GF-D8 (cell line): Measurements from ENCODE around the gene MEIOB.
"Not testable (repeated sequence)": the region's sequence is repeated elsewhere in the genome, so short reads cannot be mapped to it uniquely, and the experiment has no call there.

Experiments used
- DNase-seq: peaks from one replicate; lab custom pipeline; 2025; lab: John Stamatoyannopoulos, UW

Gene MEIOB, protein sequence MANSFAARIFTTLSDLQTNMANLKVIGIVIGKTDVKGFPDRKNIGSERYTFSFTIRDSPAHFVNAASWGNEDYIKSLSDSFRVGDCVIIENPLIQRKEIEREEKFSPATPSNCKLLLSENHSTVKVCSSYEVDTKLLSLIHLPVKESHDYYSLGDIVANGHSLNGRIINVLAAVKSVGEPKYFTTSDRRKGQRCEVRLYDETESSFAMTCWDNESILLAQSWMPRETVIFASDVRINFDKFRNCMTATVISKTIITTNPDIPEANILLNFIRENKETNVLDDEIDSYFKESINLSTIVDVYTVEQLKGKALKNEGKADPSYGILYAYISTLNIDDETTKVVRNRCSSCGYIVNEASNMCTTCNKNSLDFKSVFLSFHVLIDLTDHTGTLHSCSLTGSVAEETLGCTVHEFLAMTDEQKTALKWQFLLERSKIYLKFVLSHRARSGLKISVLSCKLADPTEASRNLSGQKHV

GRCh38 chr16:1871974-1872635, at the start of gene MEIOB:
MEIOB (minus strand) TSS chr16:1872164; CDS start chr16:1868175, 3,989 bp downstream.
- DNase-seq = no peak

DNA sequence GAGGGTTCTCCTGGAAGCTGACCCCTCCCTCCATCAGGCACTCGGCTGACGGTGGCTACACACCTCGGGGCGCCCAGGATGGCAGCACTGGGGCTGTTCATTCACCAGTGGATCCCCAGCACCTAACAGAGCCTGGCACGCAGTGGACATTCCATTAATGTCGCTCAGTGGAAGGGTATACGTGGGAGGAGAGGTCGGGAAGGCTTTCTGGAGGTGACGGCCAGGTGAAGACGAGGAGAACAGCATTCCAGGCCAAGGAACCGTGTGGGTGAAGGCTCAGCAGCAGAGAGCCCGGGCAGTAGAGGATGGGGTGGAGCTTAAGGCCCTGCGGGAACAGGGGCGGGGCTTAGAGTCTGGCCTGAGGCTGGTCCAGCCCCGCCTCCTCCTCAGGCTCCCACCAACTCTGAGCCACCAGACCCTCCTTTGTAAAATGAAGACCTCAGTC, 48.8 kb upstream of the MEIOB start:
- DNase-seq = no peak

GRCh38 chr16:1920122-1920521, 48.2 kb upstream of the MEIOB start:
- DNase-seq = not testable (repeated sequence)

DNA sequence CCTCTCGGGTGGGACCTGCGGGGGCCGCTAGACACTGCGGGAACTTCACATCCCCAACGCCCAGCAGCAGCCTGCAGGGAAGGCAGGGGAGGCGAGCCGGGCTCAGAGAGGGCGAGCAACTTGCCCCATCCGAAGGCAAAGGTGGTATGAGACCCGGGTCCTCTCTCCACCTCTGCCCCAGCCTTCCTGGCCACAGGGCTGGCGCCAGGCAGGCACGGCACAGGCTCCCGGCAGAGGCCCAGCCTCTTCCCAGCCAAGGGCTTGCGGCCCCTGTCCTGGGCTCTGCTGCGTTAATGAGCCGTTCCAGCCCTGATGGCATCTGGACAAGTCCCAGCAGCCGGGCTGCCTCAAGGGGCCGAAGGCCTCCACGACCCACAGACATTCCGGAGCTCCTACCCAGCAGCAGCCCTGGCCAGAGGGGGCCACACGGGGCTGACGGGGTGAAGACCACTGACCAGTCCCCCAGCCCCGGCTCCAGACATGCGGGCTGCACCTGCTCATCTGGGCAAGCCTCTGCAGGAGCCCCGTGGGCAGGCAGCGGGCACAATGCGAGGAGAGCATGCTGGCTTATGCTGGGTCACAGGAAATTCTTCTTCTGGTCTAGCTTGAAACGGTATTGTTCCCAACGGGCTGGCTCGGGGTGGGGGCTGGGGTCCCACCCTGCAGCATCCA, 47.5 kb upstream of the MEIOB start:
- no peak for DNase-seq

DNA sequence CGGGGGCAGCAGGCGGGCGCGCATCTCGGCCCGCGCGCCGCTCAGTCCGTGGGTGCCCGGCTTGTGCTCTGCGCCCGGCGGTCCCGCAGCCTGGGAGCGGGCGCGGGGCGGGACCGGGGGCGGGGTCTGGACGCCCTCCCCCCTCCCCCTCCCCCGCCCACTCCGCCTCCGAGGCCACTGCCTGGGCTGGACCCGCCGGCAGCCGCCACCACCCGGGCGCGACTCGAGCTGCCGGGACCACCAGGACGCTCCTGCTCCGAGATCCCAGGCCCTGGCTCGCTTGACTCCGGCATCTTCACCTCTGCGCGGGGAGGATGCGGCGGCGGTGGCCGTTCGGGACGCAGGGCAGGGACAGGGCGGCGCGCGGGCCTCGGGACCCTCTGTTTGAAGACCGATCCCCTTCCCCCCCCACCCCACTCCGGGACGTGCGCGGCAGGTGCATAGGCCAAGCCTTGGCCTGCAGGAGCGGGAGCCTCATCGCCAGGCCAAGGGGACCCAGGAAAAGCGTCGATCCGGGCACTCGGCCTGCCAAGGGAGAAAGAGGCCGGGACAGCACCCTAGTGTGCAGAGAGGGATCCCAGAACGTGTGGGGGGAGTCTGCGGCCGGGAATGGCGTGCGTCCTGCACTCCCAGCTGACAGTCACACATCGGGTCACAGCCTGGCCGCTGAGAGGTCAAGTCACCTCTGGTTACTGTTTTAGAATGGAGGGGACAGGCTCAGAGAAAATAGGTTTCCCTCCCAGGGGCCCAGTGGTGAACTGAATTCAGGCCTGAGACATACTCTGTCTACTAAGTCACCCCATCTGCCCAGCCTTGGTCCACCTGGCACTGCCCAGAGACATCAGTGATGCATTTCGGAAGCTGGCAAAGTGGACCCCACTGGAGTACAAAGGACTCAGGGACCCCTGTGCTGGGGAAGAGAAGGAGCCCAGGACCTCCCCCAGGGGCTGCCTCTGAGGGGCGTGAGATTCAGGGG, 46.7 kb upstream of the MEIOB start, which contains the start of gene HS3ST6:
TSS of gene HS3ST6 (minus strand) at position 65 of the 976 bp plus-strand sequence. CDS start 92 bp downstream, outside the sequence.
- no peak for DNase-seq

DNA sequence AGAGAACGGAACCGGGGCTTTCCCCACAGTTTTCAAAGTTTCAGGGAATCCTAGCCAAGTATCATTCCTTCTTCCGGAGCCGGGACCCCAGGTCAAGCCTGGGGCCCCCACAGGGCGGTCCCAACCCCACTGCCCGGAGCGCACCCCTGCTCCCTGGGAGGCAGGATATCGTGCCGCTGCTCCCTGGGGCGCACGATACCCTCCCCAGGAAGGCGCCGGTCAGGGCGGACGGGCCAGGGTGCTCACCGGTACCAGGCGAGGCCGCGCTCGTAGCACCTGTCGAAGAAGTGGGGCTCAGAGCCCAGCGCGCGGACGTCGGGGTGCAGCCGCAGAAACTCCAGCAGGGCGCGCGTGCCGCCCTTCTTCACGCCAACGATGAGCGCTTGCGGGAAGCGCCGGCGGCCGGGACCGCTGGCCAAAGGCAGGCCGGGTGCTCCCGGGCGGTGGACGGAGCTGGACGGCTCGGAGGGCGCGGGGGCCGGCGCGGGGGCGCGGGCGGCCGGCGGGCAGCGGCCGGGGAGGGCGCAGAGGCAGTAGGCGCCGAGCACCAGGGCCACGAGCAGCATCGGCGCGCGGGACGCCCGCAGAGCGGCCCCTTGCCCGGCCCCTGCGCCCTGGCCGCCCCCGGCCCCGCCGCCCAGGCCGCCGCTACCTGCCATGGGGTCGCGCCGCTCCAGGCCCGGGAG, 45.8 kb upstream of the MEIOB start:
- DNase-seq = no peak

- DNase-seq = no peak
Measured at GRCh38 chr16:1917056-1917664, 45.2 kb upstream of the MEIOB start.

- DNase-seq = no peak
Measured at GRCh38 chr16:1916640-1916990, 44.7 kb upstream of the MEIOB start.

DNA sequence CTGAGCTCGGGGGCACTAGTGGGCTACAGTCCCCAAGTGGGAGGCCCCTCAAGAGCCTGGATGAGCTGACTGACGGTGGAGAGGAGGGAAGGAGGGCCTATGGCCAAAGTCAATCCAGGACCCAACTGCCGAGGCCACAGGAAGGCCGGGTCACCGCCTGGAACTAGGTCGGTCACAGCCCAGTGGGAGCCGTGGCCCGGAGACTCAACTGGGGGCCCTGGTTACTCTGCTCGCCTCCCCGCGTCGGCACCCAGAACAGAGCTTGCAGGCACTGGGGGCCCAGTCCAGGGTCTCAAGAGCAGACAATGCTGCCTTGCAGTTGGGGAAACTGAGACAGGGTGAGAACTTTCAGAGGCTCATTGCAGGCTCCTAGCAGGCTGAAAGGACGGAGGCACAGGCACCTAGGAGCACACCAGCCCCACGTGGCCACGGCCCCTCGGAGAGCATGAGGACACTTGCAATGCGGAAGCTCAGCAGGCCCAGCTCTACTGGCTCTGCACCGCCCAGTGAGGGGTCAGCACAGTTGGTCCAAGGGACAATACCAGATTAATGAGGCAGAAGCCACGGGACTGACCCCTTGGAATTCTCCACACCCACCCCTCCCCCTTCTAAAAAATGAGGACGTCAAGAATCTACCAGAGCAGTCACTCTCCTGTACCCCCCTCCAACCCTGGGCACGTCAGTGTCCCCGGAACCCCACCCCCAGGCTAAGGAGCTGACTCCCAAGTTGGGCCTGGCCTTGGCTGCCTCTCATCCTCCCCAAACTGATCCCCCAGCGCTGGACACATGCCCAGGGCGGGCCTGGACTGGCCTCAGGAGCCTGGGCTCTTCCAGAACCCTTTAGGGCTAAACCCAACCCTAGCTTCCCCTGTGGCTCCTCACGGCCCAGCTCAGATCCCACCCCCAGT, 44.0 kb upstream of the MEIOB start:
- no peak for DNase-seq

- no peak for DNase-seq
Measured at GRCh38 chr16:1914988-1915387, 43.0 kb upstream of the MEIOB start.

DNA sequence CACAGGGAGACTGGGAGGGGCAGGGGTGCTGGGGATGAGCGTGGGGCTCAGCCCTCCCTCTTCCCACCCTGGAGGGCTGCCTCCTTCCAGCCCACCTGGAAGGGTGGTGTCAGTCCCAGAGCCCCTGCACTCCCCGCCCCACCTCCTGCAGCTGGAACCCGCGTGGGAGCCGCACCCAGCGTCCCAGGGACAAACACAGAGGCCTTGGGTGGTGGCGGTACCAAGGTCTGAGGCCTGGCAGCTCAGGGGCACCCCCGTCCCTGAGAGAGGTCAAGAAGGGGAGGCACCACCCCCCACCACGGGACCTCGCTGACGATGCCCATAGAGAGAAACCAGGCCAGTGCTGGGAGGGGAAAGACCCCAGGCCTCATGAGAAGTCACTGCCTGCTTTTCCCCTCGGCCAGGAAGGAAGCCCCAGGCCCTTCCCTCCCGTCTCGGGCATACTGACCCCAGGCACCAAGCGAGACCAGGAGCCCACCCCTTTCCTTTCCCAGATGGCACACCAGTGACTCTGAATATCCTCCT, 42.2 kb upstream of the MEIOB start:
- no peak for DNase-seq

- DNase-seq = no peak
Measured at GRCh38 chr16:1913327-1914083, 41.5 kb upstream of the MEIOB start.

GRCh38 chr16:1912215-1912543, 40.2 kb upstream of the MEIOB start:
- no peak for DNase-seq

DNA sequence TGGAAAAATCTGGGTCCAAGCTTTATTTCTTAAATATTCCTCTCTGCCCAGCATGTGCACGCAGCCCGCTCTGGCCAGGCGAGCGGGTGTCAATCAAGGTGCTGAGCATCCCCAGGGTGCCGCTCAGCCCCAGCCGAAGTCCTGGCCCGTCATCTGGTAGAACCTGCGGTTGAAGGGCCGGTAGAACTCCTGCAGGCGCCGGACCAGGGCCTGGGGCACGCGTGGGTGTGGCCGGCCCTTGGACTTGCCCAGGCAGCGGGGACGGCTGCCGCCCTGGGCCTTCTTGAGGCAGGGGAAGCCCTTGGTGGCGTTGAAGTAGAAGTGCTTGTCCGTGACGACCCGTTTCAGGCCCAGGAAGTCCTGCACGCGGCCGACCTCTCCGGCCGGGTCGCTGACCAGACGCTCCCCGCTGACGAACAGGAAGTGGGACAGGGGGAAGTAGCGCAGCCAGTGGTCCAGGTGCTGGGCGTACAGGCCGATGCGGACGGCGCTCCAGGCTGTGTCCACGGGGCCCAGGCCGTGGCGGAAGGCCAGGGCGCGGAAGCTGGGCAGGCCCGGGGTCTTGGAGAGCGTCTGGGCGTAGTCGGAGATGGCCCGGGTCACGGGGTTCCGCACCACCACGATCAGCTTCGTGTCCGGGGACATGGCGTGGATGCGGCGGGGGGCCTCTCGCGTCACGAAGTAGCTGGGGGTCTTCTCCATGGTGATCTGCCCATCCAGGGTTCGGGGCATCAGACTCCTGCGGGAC, 39.7 kb upstream of the MEIOB start:
- DNase-seq = no peak

DNA sequence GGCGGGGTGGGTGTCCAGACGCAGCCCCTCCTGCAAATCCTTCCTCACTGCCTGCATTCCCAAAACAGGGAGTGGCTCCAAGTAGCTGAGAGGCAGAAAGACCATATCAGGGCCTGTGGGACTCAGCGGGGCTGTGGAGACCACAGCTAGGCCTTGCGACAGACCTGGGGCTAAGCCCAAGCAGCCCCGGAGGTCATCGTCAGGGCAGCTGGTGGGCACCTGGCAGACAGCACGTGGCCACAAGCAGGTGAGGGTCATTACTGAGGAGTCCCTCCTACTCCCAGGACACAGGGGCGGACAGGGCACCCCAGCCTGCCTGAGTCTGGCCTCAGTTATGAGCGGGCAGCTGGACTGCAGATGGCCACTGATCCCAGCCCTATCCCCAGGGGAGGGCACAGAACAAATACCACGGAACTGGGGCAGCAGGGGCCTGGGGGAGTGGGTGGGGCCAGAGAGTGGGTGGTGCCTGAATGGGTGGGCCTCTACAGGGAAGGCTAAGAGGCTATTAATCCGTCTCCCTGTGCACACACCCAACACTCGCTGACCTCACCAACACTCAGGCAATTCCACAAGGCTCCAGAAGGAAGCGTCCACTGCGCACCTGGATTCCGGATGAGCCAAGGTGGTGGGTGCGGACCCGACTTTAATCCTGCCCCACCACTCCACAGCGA, 37.7 kb upstream of the MEIOB start:
- DNase-seq = no peak

DNA sequence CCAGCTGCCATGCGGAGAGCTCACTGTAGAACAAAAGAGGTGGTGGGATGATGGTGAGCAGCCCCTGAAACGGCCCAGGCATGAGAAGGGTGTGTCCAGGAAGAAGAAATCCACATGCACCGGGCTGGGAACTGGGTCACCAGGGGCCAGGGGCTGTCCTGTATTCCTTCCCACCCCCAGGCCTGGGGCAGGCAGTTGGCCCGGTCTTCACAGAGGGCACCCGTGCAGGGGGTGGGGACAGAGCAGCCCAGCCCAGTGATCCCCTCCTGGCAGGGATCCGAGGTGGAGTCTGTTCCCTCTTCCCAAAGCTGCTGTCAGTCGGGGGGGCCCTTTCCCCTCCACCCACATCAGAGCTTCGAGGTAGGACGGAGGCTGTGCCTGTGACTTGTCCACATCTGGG, 37.0 kb upstream of the MEIOB start:
- no peak for DNase-seq

GRCh38 chr16:1908184-1908583, 36.2 kb upstream of the MEIOB start:
- no peak for DNase-seq
